Globus pallidus (tissue), 1 donor: ENCODE measurements around the gene TRMT5.

Source experiments
- DNase-seq: peaks from one replicate; pipeline ENCODE4 v3.0.0-alpha.2; 2015; ENCODE audit warnings: low spot score

The TRMT5 gene, protein sequence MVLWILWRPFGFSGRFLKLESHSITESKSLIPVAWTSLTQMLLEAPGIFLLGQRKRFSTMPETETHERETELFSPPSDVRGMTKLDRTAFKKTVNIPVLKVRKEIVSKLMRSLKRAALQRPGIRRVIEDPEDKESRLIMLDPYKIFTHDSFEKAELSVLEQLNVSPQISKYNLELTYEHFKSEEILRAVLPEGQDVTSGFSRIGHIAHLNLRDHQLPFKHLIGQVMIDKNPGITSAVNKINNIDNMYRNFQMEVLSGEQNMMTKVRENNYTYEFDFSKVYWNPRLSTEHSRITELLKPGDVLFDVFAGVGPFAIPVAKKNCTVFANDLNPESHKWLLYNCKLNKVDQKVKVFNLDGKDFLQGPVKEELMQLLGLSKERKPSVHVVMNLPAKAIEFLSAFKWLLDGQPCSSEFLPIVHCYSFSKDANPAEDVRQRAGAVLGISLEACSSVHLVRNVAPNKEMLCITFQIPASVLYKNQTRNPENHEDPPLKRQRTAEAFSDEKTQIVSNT

DNA sequence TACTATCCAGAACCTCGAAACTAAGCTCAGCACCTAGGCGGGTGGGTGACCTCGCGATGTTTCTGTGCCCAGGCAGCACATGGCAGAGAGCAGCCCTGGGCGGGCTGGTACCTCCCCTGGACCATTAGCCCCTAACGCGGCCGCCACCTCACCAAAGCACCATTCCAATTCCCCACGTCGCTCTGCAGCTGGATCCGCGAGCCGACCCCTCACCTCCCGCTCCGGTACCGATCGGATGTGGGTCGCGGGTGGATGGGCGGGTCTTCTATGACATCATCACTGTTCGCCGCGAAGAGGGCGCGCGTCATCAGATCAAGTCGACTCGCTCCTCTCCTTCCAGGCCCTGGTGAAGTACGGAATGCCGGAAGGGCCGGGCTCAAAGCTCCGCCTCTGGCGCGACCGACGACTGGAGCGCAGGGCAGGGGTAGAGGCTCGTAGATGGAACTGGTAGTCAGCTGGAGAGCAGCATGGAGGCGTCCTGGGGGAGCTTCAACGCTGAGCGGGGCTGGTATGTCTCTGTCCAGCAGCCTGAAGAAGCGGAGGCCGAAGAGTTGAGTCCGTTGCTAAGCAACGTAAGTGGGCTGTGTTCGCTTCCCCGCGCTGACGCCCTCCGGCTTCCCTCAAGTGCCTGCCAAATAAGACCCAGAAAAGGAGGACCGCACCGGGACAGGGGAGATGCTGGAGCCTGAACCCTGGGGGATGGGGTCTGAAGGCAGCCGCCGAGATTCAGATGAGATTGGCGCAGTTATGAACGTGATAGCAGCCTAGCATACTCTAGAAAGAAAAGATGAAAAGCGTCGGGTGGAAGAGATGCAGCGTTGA, at the start of gene TRMT5, which contains the start of gene SLC38A6:
TRMT5 (minus strand) TSS at position 269 of the 822 bp plus-strand sequence; CDS start at position 163, 106 bp downstream.
SLC38A6 (plus strand) TSS at position 435 of the 822 bp plus-strand sequence; CDS start at position 468, 33 bp downstream.
- peak; percentile 90 for DNase-seq

DNA sequence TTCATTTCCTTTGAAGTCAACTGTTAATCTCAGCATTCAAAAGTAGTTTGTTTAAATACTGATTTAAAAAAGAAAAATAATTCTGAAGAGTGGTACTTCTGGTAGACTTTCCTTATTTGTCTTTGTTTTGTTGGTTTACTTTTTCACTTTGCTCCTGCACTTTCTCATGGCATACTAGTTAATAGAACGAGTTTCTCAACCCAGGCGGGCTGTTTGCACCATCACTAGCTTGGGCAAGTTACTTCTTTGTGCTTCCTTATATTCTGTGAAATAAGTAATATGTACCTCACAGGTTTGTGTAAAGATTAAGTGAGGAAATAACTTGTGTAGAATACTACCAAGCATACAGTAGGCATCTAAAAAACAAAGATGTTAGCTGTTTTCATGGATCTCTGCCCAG, 45.6 kb upstream of the TRMT5 start:
- no peak for DNase-seq

DNA sequence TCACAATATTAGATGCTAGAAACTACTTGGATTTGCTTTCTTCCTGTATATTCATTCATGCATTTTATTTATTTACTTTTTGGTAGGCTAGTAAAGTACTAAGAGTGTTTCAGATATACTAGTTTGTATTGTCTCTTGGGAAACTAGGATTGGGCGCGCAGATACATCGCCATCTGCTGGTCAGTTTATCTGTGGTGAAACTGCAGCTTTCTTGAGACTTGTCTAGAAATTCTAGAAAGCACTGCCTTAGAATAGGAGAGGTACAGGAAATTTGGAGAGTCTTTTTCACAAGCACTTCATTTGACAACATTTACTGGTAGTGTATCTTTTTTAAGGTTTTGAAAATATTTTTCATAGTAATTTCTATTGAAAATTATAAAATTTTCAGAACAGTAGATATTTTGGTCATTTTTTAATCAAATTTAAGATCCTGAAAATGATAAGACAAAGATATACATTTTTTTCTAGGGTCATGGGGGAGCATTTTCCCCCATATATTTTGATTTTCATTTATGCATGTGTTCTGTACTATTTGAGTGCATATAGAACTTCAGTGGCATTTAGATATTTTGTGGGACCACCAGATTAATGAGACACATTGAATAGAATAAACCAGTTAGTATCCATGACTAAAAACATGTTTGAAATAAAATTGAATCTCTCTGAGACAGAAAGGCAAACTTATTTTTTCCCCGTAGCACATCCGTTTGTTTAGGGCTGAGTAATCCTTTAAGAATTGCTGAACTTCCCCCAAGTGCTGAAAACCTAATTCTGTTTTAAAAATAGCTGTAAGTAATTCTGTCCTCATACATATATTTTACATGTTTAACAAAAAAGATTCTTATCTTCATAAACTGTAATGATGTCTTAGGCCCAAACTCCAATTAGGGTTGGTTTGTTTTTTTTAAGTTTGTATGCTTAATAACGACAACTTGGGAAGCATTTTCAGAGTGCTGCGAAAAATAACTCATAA, 44.7 kb upstream of the TRMT5 start:
- peak; percentile 55 for DNase-seq

DNA sequence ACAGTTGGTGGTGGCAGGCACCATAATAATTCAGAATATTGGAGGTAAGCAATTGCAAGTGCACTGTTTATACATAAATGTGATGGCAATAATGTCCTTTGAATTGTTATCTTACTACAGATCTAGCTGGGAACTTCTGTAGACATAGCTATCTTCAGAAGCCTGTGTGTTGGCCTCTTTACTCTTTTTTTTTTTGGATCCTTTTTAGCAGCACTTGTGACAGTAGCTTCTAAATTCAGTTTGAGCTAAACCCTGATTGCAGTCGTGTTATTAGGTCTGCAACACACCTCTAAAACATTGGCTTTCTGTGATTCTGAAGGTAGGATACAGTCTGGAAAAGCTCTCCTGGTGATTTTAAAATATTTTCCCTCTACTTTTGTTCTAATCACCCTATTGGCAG, 38.7 kb upstream of the TRMT5 start:
- DNase-seq = no peak

DNA sequence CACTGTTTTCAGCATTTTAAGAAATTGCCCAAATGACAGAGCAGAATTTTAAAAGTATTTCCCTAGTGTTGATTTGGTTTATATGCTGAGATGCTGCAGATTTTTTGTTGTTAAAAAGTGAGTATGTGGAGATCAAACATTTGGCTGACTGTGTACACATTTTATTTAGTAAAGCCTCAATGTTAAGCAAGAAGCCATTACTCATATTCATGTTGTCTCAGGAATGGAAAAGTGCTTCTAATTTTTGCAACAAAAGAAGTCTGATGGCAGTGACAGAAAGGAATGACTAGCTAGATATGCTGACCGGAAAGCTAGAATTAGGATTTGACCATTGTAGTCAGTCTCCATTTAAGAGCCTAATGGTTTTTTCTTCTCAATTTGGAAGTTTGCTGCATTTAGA, 22.7 kb upstream of the TRMT5 start:
- DNase-seq = no peak

DNA sequence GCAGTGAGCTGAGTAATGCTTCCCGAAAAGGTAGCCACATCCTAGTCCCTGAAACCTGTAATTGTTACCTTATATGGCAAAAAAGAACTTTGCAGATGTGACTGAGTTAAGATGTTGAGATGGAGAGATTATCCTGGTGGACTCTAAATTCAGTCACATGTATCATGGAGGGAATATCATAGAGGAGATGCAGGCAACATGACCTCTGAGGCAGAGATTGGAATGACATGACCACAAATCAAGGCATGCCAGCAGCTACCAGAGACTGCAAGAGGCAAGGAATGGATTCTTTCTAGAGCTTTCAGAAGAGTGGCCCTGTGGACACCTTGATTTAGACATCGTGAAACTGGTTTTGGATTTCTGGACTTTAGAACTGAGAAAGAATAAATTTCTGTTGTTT, 18.7 kb upstream of the TRMT5 start:
- DNase-seq = no peak

DNA sequence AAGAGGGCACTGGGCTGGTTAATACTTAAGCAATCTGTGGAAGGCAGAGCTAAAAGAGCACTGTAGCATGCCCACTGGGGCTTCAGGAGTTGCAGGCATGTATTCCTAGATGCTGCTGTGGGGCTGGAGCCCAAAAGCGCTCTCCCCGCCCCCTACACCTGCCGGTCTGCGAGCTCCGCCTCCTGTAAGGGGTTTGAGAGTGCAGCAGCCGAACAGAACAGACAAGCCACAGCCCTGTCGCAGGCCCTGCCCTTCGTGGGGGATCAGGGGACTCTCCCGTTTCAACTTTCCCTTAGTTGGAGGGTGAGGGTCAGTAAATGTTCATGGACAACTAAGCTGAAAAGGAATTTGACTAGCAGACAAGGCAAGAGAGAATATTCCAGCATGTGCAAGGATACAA, 17.7 kb upstream of the TRMT5 start:
- no peak for DNase-seq

DNA sequence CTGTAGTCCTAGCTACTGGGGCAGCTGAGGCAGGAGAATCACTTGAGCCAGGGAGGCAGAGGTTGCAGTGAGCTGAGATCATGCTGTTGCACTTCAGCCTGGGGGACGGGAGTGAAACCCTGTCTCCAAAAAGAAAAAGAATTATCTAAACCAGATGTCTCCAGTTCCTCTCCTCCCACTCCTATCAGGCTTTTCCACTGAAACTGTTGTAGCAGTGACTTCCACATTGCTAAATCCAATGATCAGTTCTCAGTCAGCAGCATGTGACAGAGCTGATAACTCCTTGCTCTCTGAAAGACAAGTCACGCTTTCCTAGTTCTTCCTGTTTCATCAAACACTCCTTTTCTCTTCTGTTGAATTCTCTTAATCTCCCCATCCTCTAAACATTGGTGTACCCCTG, 8.7 kb upstream of the TRMT5 start:
- DNase-seq = no peak

DNA sequence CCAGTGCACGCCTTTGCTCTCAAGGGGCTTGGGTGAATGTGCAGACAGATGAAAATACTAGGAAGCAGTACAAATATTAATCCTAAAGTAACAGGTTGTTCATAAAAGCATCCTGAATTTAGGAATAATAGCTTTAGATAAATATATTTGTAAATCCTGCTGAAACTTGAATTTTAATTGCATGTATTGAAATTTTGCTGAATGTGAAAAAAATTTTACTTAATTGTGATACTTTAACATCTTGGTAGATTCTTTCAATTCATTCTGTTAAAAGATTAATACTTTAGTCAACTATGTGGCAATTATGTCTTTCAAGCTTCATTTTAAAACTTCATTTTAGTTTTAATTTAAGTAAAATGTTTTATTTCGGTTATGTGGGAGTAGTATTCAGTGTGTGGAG, 5.6 kb upstream of the TRMT5 start:
- no peak for DNase-seq

DNA sequence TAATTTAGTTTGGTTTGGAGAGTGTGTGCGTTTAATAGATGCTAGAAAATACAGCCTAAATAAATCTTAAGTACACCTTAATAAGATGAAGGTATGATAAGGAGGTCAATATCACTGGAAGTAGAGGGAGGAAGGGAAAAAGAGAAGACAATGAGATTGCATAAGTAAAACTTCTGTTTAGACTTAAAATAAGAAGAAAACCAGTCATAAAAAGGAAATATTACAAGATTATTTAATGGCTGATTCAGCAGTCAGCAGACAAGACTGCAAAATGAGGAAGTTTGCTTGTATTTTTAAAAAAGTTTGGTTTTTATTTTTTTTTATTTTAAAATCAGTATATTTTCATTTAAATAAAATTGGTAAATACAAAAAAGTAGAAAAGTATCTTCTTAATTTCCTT, 3.3 kb upstream of the TRMT5 start:
- no peak for DNase-seq

DNA sequence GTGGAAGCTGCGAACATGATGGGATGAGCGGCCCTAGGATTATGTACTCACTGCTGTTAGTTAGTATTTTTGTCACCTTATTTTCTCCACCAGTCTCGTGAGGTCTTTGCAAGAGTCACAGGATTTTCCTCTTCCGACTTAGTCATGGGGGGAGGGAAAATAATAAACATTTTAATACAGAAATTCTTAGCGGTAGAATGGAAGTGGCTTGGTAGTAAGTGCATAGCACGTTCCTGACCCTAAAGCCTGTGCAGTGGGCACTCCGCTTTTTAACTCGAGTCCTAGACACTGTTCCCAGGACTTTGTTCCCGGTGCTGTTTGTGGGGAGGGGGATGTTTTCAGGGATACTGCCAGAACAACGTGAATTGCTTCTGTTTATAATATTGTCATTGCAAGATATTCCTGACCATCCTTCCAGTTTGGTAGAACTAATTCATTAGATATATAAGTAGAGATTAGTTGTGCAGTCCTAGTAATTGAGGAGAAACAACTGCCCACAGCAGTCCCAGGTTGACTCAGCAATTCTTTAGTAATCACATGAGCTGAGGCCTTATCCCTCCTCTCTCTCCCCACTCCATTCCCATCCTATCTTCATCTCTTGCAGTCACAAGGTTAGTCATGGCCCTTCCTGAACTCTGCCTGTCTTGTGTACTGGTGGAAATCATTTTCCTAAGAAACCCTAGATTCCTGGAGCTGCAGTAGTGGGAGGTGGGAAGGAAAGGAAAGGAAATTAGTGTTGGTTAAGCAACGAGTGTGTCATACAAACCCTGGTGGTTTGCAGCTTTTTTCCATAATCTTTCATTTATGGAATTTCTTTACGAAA, 965 bp upstream of the TRMT5 start:
- DNase-seq = peak; percentile 3

DNA sequence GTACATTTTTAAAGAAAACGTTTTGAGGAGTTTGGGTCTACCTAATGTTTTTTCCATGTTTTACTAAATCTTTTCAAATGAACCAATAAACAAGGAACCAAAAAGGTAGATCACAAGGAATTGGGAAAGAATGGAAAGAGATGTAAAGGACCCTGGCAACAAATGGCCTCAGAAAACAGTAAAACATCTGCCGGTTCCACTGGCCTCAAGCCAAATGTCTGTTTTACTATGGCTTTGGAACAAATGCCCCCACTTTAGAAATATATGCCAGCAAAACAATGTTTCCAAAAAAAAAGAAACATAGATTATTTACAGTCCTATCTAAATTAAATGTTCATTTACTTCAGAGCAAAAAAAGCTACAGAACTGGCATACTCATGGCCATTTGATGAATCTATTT, 3.0 kb downstream of the TRMT5 start:
- no peak for DNase-seq

DNA sequence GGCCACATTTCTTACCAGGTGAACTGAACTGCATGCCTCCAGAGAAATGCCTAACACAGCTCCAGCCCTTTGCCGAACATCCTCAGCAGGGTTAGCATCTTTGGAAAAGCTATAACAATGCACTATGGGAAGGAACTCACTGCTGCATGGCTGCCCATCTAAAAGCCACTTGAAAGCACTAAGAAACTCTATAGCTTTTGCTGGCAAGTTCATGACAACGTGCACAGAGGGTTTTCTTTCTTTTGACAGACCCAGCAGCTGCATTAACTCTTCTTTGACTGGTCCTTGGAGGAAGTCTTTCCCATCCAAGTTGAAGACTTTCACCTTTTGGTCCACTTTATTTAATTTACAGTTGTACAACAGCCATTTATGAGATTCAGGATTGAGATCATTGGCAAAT, 5.3 kb downstream of the TRMT5 start:
- no peak for DNase-seq

DNA sequence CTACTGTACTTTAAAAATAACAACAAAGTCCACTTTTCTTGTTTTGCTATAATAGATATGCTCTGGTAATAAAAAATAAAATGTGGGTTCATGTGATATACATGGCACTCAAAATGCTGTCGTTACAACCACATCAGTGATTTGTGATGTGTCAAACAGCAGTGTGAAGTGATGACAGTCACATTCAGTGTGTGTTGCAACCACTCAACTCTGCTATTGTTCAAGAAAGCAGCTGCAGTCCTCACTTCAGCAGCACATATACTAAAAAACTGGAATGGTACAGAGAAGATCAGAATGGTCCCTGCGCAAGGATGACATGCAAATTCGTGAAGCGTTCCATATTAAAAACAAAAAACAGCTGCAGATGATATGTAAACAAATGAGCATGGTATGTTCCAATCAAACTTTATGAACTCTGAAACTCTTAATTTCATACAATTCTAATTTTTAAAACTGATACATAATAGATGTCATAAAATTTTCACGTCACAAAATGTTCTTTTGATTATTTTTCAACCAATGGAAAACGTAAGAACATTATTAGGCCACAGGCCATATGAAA, 6.7 kb downstream of the TRMT5 start:
- DNase-seq = no peak

DNA sequence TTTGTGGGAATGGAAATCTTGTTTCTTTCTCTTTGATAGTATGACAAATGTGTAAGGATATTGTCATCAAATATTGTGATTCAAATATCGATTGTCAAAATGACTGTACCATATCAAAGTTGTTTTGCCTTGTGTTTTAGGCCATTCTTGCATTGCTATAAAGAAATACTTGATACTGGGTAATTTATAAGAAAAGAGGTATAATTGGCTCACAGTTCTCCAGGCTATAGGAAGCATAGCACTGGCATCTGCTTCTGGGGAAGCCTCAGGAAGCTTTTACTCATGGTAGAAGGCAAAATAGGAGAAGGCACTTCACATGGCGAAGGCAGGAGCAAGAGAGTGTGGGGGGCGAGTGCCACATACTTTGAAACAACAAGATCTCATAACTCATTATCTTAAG, 7.8 kb downstream of the TRMT5 start:
- no peak for DNase-seq

DNA sequence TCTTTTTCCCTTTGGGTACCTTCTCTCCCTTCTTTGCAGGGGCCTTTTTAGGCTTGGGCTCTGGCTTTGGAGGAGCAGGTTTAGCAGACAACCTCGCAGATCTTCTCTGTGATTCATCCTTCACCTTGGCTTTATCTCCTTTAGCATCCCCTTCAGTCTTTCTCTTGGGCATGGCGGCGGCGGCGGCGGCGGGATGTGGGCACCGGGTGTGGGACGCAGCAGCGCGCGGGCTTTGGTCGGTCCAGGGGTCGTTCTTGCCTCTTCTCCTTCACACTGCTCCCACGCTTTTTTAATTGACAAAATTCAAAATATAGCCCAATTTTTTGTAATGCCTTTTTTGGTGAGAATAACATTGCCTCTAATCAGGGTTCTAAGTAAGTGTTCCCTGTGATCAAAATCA, 8.6 kb downstream of the TRMT5 start:
- DNase-seq = no peak

DNA sequence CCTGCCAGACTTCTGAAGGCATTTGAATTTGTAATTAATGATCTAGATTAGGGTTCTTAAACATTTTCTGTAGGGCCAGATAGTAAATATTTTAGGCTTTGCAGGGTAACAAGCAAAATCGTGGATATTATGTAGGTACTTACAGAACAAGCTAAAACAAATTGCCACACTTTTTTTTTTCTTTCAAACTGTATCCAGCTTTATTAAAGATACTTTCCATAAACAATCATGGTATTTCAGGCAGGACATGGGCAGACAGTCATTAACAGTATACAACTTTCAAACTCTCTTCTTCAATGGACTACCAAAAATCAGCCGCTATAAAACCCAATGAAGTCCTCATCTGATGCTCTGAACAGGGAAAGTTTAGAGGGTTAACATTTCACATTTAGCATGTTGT, 9.6 kb downstream of the TRMT5 start:
- no peak for DNase-seq

DNA sequence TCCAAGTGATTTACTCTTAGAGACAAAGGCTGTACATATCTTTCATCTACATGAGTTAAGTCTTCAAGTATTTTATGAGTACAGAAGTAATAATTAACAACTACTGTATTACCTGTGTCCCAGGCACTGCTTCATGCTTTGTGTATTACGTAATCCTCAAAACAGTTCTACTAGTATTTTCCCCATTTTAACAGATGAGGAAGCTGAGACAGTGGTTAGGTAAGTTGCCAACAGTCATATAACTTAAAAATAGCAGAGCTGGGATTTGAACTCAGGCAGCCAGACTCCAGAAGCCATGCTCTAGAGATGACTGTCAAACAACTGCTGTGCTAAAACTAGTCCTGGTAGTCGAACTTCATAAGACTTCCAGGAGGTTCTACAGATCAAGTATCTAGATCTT, 10.7 kb downstream of the TRMT5 start:
- DNase-seq = no peak

DNA sequence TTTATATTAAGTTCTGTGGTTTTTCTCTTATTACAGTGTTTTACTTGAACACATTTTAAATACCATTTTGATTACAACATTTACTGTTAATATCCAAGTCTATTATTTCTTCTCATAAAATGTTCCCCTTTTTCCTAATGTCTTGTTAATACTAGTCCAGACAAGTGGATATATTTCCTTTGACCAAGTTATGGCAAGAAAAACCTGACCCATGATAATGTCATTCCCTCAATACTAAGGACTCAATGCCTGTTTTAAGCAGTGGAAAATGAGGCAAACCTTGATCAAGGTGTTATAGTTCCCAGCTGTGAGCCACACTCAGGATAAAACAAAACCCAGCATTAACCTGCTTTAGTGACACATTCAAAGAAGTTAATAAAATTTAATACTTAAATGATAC, 12.2 kb downstream of the TRMT5 start:
- DNase-seq = no peak

DNA sequence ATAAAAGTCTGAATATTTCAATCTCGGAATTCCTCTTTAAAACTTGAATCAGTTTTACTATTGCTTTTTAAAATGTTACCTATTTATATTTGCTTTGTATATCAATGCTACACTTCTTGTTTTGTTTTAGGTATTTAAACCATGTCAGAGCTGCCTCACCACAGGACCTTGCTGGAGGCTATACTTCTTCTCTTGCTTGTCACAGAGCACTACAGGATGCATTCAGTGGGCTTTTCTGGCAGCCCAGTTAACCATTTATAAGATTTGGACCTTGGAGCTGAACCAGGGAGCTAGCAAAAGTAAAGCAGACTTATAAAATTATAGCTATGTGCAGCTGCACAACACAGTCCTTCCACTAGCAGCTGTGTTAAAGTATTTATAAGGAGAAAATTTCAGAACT, 12.8 kb downstream of the TRMT5 start:
- no peak for DNase-seq

DNA sequence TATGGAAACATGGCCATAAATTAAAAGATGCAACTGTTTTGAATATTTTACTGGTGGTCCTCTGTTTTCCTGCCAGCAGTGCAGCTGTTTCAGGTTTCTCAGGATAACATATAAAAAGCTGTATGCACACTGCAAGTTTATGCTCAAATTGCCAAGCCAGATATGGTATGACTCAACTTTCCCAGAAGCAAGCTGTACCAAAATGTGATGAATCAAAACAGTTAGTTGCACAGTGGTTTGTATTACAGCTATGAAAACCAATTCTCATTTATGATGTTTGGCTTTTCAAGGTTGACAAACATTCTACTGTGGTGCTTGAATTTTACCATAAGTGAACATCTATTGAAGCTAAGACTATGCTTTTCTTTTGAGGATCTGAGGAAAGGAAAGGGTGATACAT, 15.5 kb downstream of the TRMT5 start:
- DNase-seq = no peak
